Endometrial microvascular endothelial cells (primary cell): ENCODE data around the gene SPAST. TPM values are rescaled to one million over a fixed set of nuclear protein-coding genes. Genes with fewer than 3 reads are reported as not detected.
"Not testable (repeated sequence)": the region's sequence is repeated elsewhere in the genome, so short reads cannot be mapped to it uniquely, and the experiment has no call there.

Experiments used
- in situ Hi-C: cut with HindIII; loops from 2 replicates; pipeline ENCODE4 v1.10.0; 2017; ENCODE audit warnings: low sequenced_read_pairs, low pct_unique_long_range_greater_than_20kb; ENCODE audit errors: inconsistent ontology term
- total RNA-seq: library from RNA; depleted of rRNA; stranded (reverse); fragments of >200 nt; gene quantifications from one replicate; pipeline ENCODE4 v1.2.3, GENCODE V29; 2015; ENCODE audit errors: inconsistent ontology term

The SPAST gene
- total RNA-seq, 1 donor from 2014 or later, result 16.4 TPM

GRCh38 chr2:32118055-32118454 lies 54.7 kb downstream of the SPAST start:
- in situ Hi-C loops, result no loop called here

GRCh38 chr2:32119161-32119560 lies 55.8 kb downstream of the SPAST start:
- in situ Hi-C loops, result no loop called here

GRCh38 chr2:32124660-32125059 lies 61.3 kb downstream of the SPAST start:
- in situ Hi-C loops, result no loop called here

- in situ Hi-C loops, result no loop called here
These were observed 65.3 kb downstream of the SPAST start for GRCh38 chr2:32128636-32129035.

- in situ Hi-C loops, result no loop called here
These were observed 65.7 kb downstream of the SPAST start for GRCh38 chr2:32129086-32129485.

- in situ Hi-C loops, result no loop called here
These were observed 72.1 kb downstream of the SPAST start for GRCh38 chr2:32135409-32135808.

GRCh38 chr2:32136097-32136496 lies 72.7 kb downstream of the SPAST start:
- in situ Hi-C loops, result no loop called here

- in situ Hi-C loops, result not testable (repeated sequence)
These were observed 88.2 kb downstream of the SPAST start for GRCh38 chr2:32151544-32151943.

GRCh38 chr2:32159678-32160077 lies 96.3 kb downstream of the SPAST start:
- in situ Hi-C loops, result no loop called here

- in situ Hi-C loops, result no loop called here
These were observed 97.9 kb downstream of the SPAST start for GRCh38 chr2:32161296-32161695.

- in situ Hi-C loops, result not testable (repeated sequence)
These were observed 100.9 kb downstream of the SPAST start for GRCh38 chr2:32164254-32164653.

- in situ Hi-C loops, result not testable (repeated sequence)
These were observed 101.6 kb downstream of the SPAST start for GRCh38 chr2:32165027-32165347.

GRCh38 chr2:32166115-32166574 lies 102.8 kb downstream of the SPAST start:
- in situ Hi-C loops, result no loop called here

- in situ Hi-C loops, result no loop called here
These were observed 105.2 kb downstream of the SPAST start for GRCh38 chr2:32168513-32168912.

- in situ Hi-C loops, result no loop called here
These were observed 109.5 kb downstream of the SPAST start for GRCh38 chr2:32172870-32173269.

GRCh38 chr2:32182667-32183066 lies 119.3 kb downstream of the SPAST start:
- in situ Hi-C loops, result no loop called here

GRCh38 chr2:32189011-32189410 lies 125.7 kb downstream of the SPAST start:
- in situ Hi-C loops, result no loop called here

GRCh38 chr2:32192418-32192817 lies 129.1 kb downstream of the SPAST start:
- in situ Hi-C loops, result no loop called here

- in situ Hi-C loops, result no loop called here
These were observed 137.5 kb downstream of the SPAST start for GRCh38 chr2:32200814-32201213.

- in situ Hi-C loops, result not testable (repeated sequence)
These were observed 140.1 kb downstream of the SPAST start for GRCh38 chr2:32203428-32203827.
